Nephron (organoid): ENCODE results near the gene GAB3.
"Not testable (repeated sequence)": the region's sequence is repeated elsewhere in the genome, so short reads cannot be mapped to it uniquely, and the experiment has no call there.

Source experiments
- H3K27ac Mint-ChIP-seq, 3 experiments: 2 replicates each; pipeline ENCODE4 v1.8.0; 2020; ENCODE audit warnings: mixed read lengths in 3 of 3, mild to moderate bottlenecking in 2 of 3, moderate library complexity in 1 of 3
- H3K27me3 Mint-ChIP-seq: 2 replicates; pipeline ENCODE4 v1.8.0; 2021; ENCODE audit warnings: low read depth, mild to moderate bottlenecking, moderate library complexity, mixed read lengths
- H3K36me3 Mint-ChIP-seq: 2 replicates; pipeline ENCODE4 v1.8.0; 2020; ENCODE audit warnings: low read depth, mixed read lengths
- H3K4me1 Mint-ChIP-seq: 2 replicates; pipeline ENCODE4 v1.8.0; 2020; ENCODE audit warnings: mixed read lengths
- H3K4me3 Mint-ChIP-seq, 3 experiments: 2 replicates each; pipeline ENCODE4 v1.8.0; 2020; ENCODE audit warnings: mild to moderate bottlenecking in 3 of 3, mixed read lengths in 3 of 3, moderate library complexity in 2 of 3
- H3K9me3 Mint-ChIP-seq: 2 replicates; pipeline ENCODE4 v1.8.0; 2020; ENCODE audit warnings: mixed read lengths
- CTCF ChIP-seq, 3 experiments: fragments of 200-600 bp; sonication (generic); IDR thresholded peaks; one replicate each; pipeline ENCODE4 v1.5.0; 2021; ENCODE audit warnings: antibody characterized with exemption in 3 of 3; ENCODE audit not compliant: unreplicated experiment in 3 of 3

GAB3 gene

GRCh38 chrX:154652311-154653047 is 98.4 kb downstream of the GAB3 start:
- H3K9me3 Mint-ChIP-seq: peaks cover 13% of the 10 kb centered on the region
- no peaks in the 10 kb centered on the region for H3K36me3 Mint-ChIP-seq
- TF ChIP-seq CTCF (IDR thresholded peaks at IDR 0.05; ENCODE audit: unreplicated experiment in 3 of 3): no peak
- no peak overlapping the region for H3K4me3 Mint-ChIP-seq
- H3K27me3 Mint-ChIP-seq: peaks cover 4% of the 10 kb centered on the region
- H3K27ac Mint-ChIP-seq: no peak overlapping the region
- H3K4me1 Mint-ChIP-seq: no peaks in the 10 kb centered on the region

- Mint-ChIP-seq H3K4me3 (no peak overlapping the region), H3K27ac (no peak overlapping the region), H3K9me3 (peaks cover 8% of the 10 kb centered on the region), H3K36me3 (no peaks in the 10 kb centered on the region), H3K27me3 (peaks cover 4% of the 10 kb centered on the region), H3K4me1 (no peaks in the 10 kb centered on the region)
- TF ChIP-seq CTCF (IDR thresholded peaks at IDR 0.05; ENCODE audit: unreplicated experiment in 3 of 3): no peak
These were observed 100.7 kb downstream of the GAB3 start for GRCh38 chrX:154650221-154650510.

- Mint-ChIP-seq H3K36me3 (no peaks in the 10 kb centered on the region), H3K4me1 (no peaks in the 10 kb centered on the region), H3K4me3 (no peak overlapping the region), H3K9me3 (peaks cover 4% of the 10 kb centered on the region), H3K27ac (no peak overlapping the region), H3K27me3 (peaks cover 4% of the 10 kb centered on the region)
- no peak for TF ChIP-seq CTCF (IDR thresholded peaks at IDR 0.05; ENCODE audit: unreplicated experiment in 3 of 3)
These were observed 101.2 kb downstream of the GAB3 start for GRCh38 chrX:154649503-154650220.

- H3K4me1 Mint-ChIP-seq: no peaks in the 10 kb centered on the region
- no peak for TF ChIP-seq CTCF (IDR thresholded peaks at IDR 0.05; ENCODE audit: unreplicated experiment in 3 of 3)
- no peak overlapping the region for H3K4me3 Mint-ChIP-seq
- no peak overlapping the region for H3K27ac Mint-ChIP-seq
- H3K36me3 Mint-ChIP-seq: no peaks in the 10 kb centered on the region
- peaks cover 4% of the 10 kb centered on the region for H3K27me3 Mint-ChIP-seq
- H3K9me3 Mint-ChIP-seq: peaks cover 2% of the 10 kb centered on the region
These were observed 101.9 kb downstream of the GAB3 start for GRCh38 chrX:154648931-154649330.

- H3K27me3 Mint-ChIP-seq, H3K36me3 Mint-ChIP-seq: not testable (repeated sequence)
These were observed 105.0 kb downstream of the GAB3 start for GRCh38 chrX:154645745-154646378.

GRCh38 chrX:154643708-154644107 is 107.2 kb downstream of the GAB3 start:
- not testable (repeated sequence) for H3K4me1 Mint-ChIP-seq, H3K4me3 Mint-ChIP-seq, H3K36me3 Mint-ChIP-seq, H3K9me3 Mint-ChIP-seq, H3K27ac Mint-ChIP-seq, H3K27me3 Mint-ChIP-seq

More at GRCh38 chrX:154645745-154646378, 105.0 kb downstream of the GAB3 start:
- H3K27ac Mint-ChIP-seq, H3K9me3 Mint-ChIP-seq, H3K4me1 Mint-ChIP-seq, H3K4me3 Mint-ChIP-seq: not testable (repeated sequence)

GRCh38 chrX:154641740-154642139 is 109.1 kb downstream of the GAB3 start:
- H3K27ac Mint-ChIP-seq, H3K4me1 Mint-ChIP-seq, H3K36me3 Mint-ChIP-seq, H3K27me3 Mint-ChIP-seq, H3K4me3 Mint-ChIP-seq, H3K9me3 Mint-ChIP-seq: not testable (repeated sequence)

- H3K27me3 Mint-ChIP-seq, H3K9me3 Mint-ChIP-seq, H3K4me1 Mint-ChIP-seq, H3K36me3 Mint-ChIP-seq, H3K4me3 Mint-ChIP-seq, H3K27ac Mint-ChIP-seq: not testable (repeated sequence)
These were observed 117.2 kb downstream of the GAB3 start for GRCh38 chrX:154633661-154634060.

- not testable (repeated sequence) for H3K36me3 Mint-ChIP-seq, H3K9me3 Mint-ChIP-seq, H3K27ac Mint-ChIP-seq, H3K4me1 Mint-ChIP-seq, H3K27me3 Mint-ChIP-seq, H3K4me3 Mint-ChIP-seq
These were observed 119.9 kb downstream of the GAB3 start for GRCh38 chrX:154630949-154631348.

- not testable (repeated sequence) for H3K36me3 Mint-ChIP-seq, H3K9me3 Mint-ChIP-seq, H3K4me1 Mint-ChIP-seq, H3K4me3 Mint-ChIP-seq, H3K27me3 Mint-ChIP-seq, H3K27ac Mint-ChIP-seq
These were observed 121.9 kb downstream of the GAB3 start for GRCh38 chrX:154628960-154629359.
